RPMI7951 (cell line): Measurements from ENCODE around the gene METTL14. TPM values are rescaled to one million over a fixed set of nuclear protein-coding genes. Genes with fewer than 3 reads are reported as not detected.
"Not testable (repeated sequence)": the region's sequence is repeated elsewhere in the genome, so short reads cannot be mapped to it uniquely, and the experiment has no call there.

Experiments used
- DNase-seq: peaks from one replicate; pipeline ENCODE4 v3.0.0-alpha.2; 2012; ENCODE audit warnings: low read depth
- total RNA-seq: library from RNA; depleted of rRNA; stranded (reverse); fragments of >200 nt; shearing (Covaris generic); gene quantifications from 2 replicates; pipeline ENCODE4 v1.2.3, GENCODE V29; 2014; rRNA removed

Gene METTL14
- 23.2 and 26.3 TPM in 2 replicates for total RNA-seq

GRCh38 chr4:118684873-118685811 lies at the start of gene METTL14:
Gene METTL14 (plus strand): TSS chr4:118685392. CDS start chr4:118685535, 143 bp downstream.
- DNase-seq, result peak; percentile 84

GRCh38 chr4:118636126-118636525 lies 49.1 kb upstream of the METTL14 start:
- not testable (repeated sequence) for DNase-seq

GRCh38 chr4:118664665-118665064 lies 20.5 kb upstream of the METTL14 start:
- not testable (repeated sequence) for DNase-seq

- DNase-seq, result peak; percentile 64
Observed at GRCh38 chr4:118669220-118669619, 16.0 kb upstream of the METTL14 start.

- DNase-seq, result not testable (repeated sequence)
Observed at GRCh38 chr4:118670968-118671367, 14.2 kb upstream of the METTL14 start.

GRCh38 chr4:118676128-118676527 lies 9.1 kb upstream of the METTL14 start:
- no peak for DNase-seq

GRCh38 chr4:118680808-118681207 lies 4.4 kb upstream of the METTL14 start:
- DNase-seq, result peak; percentile 4

- peak; percentile 49 for DNase-seq
Observed at GRCh38 chr4:118682928-118683327, 2.3 kb upstream of the METTL14 start.

GRCh38 chr4:118683513-118683912 lies 1.7 kb upstream of the METTL14 start:
- peak; percentile 34 for DNase-seq

GRCh38 chr4:118703118-118703517 lies 17.9 kb downstream of the METTL14 start:
- DNase-seq, result no peak

- no peak for DNase-seq
Observed at GRCh38 chr4:118711052-118711451, 25.9 kb downstream of the METTL14 start.

- DNase-seq, result no peak
Observed at GRCh38 chr4:118712872-118713271, 27.7 kb downstream of the METTL14 start.

- DNase-seq, result no peak
Observed at GRCh38 chr4:118714682-118715081, 29.5 kb downstream of the METTL14 start.

- DNase-seq, result no peak
Observed at GRCh38 chr4:118716304-118716703, 31.1 kb downstream of the METTL14 start.

GRCh38 chr4:118718511-118719170 lies 33.4 kb downstream of the METTL14 start:
- no peak for DNase-seq

GRCh38 chr4:118721752-118722151 lies 36.6 kb downstream of the METTL14 start:
- DNase-seq, result no peak

GRCh38 chr4:118723369-118723768 lies 38.2 kb downstream of the METTL14 start:
- DNase-seq, result no peak

GRCh38 chr4:118727360-118727759 lies 42.2 kb downstream of the METTL14 start:
- DNase-seq, result no peak

- DNase-seq, result no peak
Observed at GRCh38 chr4:118729287-118730286, 44.4 kb downstream of the METTL14 start.

GRCh38 chr4:118730683-118731082 lies 45.5 kb downstream of the METTL14 start:
- no peak for DNase-seq

- no peak for DNase-seq
Observed at GRCh38 chr4:118732591-118733330, 47.6 kb downstream of the METTL14 start.
